ENCODE data around the gene PHLPP2. TPM values are rescaled to one million over a fixed set of nuclear protein-coding genes. Genes with fewer than 3 reads are reported as not detected.
"Not testable (repeated sequence)": the region's sequence is repeated elsewhere in the genome, so short reads cannot be mapped to it uniquely, and the experiment has no call there.

Gene PHLPP2
- total RNA-seq, 1 experiment from 2014 or later, result 4.4 TPM

DNA sequence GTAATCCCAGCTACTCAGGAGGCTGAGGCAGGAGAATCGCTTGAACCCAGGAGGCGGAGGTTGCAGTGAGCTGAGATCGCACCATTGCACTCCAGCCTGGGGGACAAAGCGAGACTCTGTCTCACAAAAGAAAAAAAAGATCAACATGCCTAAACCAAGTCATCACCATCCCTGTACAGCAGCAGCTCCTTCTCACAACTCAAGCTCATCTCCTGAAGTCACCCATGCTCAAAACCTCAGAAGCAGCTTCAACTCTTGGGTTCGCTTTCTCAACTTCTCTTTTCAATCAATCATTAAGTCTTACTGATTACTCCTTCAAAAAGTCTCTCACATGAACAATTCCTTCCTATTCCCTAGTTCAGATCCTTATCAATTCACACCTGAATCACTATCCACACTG is 31.3 kb downstream of the PHLPP2 start:
- Histone ChIP-seq H2AFZ (ENCODE audit: low read length) (no peak overlapping the region), H3K4me1 (ENCODE audit: insufficient read depth, low read length) (no peaks in the 10 kb centered on the region), H3F3A (ENCODE audit: low read length, unreplicated experiment) (no peaks in the 10 kb centered on the region), H3K79me2 (ENCODE audit: low read length) (no peaks in the 10 kb centered on the region), H3K36me3 (ENCODE audit: low read depth, low read length) (no peaks in the 10 kb centered on the region; the same call in 1 of the 2 replicates), H3K9me3 (ENCODE audit: low read length) (no peaks in the 10 kb centered on the region), H3K9me2 (replicated peaks; ENCODE audit: low read length) (no peaks in the 10 kb centered on the region), H3K9ac (ENCODE audit: low read length) (no peak overlapping the region), H3K27me3 (ENCODE audit: low read length) (no peaks in the 10 kb centered on the region), H3K27ac (ENCODE audit: low read length) (no peak overlapping the region), H3K4me2 (ENCODE audit: low read length) (no peak overlapping the region), H4K20me1 (ENCODE audit: low read length) (no peaks in the 10 kb centered on the region), H3K4me3 (ENCODE audit: low read length) (no peak overlapping the region)
- POLR2A ChIA-PET (ENCODE audit: unreplicated experiment), result no interaction called here
- no peak for TF ChIP-seq EZH2 (IDR thresholded peaks at IDR 0.05; ENCODE audit: low read length, unreplicated experiment)
- no peak for TF ChIP-seq EZH2phosphoT487 (IDR thresholded peaks at IDR 0.05; ENCODE audit: borderline replicate concordance, low read length)
- TF ChIP-seq, protein P1, sequence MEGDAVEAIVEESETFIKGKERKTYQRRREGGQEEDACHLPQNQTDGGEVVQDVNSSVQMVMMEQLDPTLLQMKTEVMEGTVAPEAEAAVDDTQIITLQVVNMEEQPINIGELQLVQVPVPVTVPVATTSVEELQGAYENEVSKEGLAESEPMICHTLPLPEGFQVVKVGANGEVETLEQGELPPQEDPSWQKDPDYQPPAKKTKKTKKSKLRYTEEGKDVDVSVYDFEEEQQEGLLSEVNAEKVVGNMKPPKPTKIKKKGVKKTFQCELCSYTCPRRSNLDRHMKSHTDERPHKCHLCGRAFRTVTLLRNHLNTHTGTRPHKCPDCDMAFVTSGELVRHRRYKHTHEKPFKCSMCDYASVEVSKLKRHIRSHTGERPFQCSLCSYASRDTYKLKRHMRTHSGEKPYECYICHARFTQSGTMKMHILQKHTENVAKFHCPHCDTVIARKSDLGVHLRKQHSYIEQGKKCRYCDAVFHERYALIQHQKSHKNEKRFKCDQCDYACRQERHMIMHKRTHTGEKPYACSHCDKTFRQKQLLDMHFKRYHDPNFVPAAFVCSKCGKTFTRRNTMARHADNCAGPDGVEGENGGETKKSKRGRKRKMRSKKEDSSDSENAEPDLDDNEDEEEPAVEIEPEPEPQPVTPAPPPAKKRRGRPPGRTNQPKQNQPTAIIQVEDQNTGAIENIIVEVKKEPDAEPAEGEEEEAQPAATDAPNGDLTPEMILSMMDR (conservative IDR thresholded peaks at IDR 0.05; ENCODE audit: low read depth, low read length), result no peak
- CTCF ChIA-PET, result no interaction called here
- ATAC-seq (no peak), DNase-seq (no peak)
- intact Hi-C loops (cut with micrococcal nuclease), result no loop called here
- BruUV-seq (replicated peaks), result no TSS peak

DNA sequence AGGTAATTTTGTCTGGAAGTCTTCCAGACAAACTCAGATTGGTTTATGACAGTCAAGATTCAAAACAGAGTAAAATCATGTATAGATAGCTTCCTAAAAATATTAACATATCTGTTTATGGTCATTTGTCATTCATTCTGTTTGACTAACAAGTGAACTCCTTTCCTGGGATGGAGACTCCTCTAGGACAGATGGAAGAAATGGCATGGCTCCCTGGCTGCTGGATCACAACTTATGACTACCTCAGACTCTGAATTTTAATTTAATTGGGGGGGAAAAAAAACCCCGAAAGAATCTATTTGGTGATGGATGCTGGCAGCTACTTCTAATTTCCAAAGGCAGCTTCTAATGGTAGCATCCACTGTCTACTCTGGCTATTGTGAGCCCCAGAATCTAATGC is 34.6 kb downstream of the PHLPP2 start:
- no peaks in the 10 kb centered on the region for H3K27me3 ChIP-seq (ENCODE audit: low read length)
- H3K4me2 ChIP-seq (ENCODE audit: low read length), result no peak overlapping the region
- no peaks in the 10 kb centered on the region for H3K79me2 ChIP-seq (ENCODE audit: low read length)
- no peaks in the 10 kb centered on the region for H3F3A ChIP-seq (ENCODE audit: low read length, unreplicated experiment)
- ChIA-PET CTCF (no interaction called here), POLR2A (ENCODE audit: unreplicated experiment) (no interaction called here)
- no peaks in the 10 kb centered on the region for H3K4me1 ChIP-seq (ENCODE audit: insufficient read depth, low read length)
- no peak overlapping the region for H3K9ac ChIP-seq (ENCODE audit: low read length)
- H3K36me3 ChIP-seq (ENCODE audit: low read depth, low read length), result peaks cover 6% of the 10 kb centered on the region; the same call in 1 of the 2 replicates
- intact Hi-C loops (cut with micrococcal nuclease), result no loop called here
- H4K20me1 ChIP-seq (ENCODE audit: low read length), result no peaks in the 10 kb centered on the region
- H3K9me2 ChIP-seq (replicated peaks; ENCODE audit: low read length), result no peaks in the 10 kb centered on the region
- no peaks in the 10 kb centered on the region for H3K9me3 ChIP-seq (ENCODE audit: low read length)
- no peak overlapping the region for H3K4me3 ChIP-seq (ENCODE audit: low read length)
- no TSS peak for BruUV-seq (replicated peaks)
- DNase-seq (no peak), ATAC-seq (no peak)
- no peak for TF ChIP-seq EZH2phosphoT487 (IDR thresholded peaks at IDR 0.05; ENCODE audit: borderline replicate concordance, low read length)
- no peak for TF ChIP-seq EZH2 (IDR thresholded peaks at IDR 0.05; ENCODE audit: low read length, unreplicated experiment)
- TF ChIP-seq, protein P1 (conservative IDR thresholded peaks at IDR 0.05; ENCODE audit: low read depth, low read length), result no peak
- H2AFZ ChIP-seq (ENCODE audit: low read length), result no peak overlapping the region
- H3K27ac ChIP-seq (ENCODE audit: low read length), result no peak overlapping the region

DNA sequence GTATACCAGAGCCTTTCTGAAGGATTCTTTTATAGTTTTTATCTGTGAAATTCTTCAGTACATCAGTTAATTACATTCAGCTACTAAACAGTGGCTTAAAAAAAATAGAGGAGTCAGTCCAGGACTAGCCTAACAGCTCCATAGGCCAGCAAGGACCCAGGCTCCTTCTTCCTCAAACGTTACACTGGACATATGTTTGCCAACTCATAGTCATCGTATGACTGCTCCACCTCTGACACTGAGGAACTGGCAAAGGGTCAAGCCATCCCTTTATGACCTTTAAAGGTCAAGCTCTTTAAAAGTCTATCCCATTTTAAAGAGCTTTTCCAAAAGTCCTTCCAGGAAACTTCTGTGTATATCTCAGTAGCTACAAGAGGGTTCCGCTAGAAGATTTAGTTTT is 36.6 kb downstream of the PHLPP2 start:
- no peaks in the 10 kb centered on the region for H3F3A ChIP-seq (ENCODE audit: low read length, unreplicated experiment)
- intact Hi-C loops (cut with micrococcal nuclease), result no loop called here
- H3K9ac ChIP-seq (ENCODE audit: low read length), result no peak overlapping the region
- no peaks in the 10 kb centered on the region for H4K20me1 ChIP-seq (ENCODE audit: low read length)
- H3K9me3 ChIP-seq (ENCODE audit: low read length), result no peaks in the 10 kb centered on the region
- H3K9me2 ChIP-seq (replicated peaks; ENCODE audit: low read length), result no peaks in the 10 kb centered on the region
- BruUV-seq (replicated peaks), result no TSS peak
- H3K4me3 ChIP-seq (ENCODE audit: low read length), result no peak overlapping the region
- TF ChIP-seq EZH2 (IDR thresholded peaks at IDR 0.05; ENCODE audit: low read length, unreplicated experiment), result no peak
- no peaks in the 10 kb centered on the region for H3K4me1 ChIP-seq (ENCODE audit: insufficient read depth, low read length)
- H3K79me2 ChIP-seq (ENCODE audit: low read length), result no peaks in the 10 kb centered on the region
- no peaks in the 10 kb centered on the region for H3K27me3 ChIP-seq (ENCODE audit: low read length)
- DNase-seq, result no peak
- no peak overlapping the region for H3K27ac ChIP-seq (ENCODE audit: low read length)
- no peak for ATAC-seq
- no peak overlapping the region for H2AFZ ChIP-seq (ENCODE audit: low read length)
- ChIA-PET CTCF (no interaction called here), POLR2A (ENCODE audit: unreplicated experiment) (no interaction called here)
- H3K4me2 ChIP-seq (ENCODE audit: low read length), result no peak overlapping the region
- peaks cover 9% of the 10 kb centered on the region; the same call in 1 of the 2 replicates for H3K36me3 ChIP-seq (ENCODE audit: low read depth, low read length)

DNA sequence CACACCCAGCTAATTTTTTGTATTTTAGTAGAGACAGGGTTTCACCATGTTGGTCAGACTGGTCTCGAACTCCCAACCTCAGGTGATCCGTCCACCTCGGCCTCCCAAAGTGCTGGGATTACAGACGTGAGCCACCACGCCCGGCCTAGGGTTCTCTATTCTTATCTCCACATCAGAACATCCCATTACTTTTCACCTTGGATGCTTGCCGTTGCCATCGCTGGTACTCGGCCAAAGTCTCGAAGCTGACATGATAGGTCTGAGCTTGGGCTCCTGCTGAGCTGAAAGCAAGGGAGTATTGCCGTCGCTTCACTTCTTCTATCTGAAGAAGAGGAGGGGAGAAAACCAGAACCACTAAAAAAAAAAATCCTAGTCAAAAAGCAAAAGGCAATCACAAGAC is 40.2 kb downstream of the PHLPP2 start:
- DNase-seq; H3K4me3 ChIP-seq (ENCODE audit: low read length); H3K27me3 ChIP-seq (ENCODE audit: low read length); H3K4me2 ChIP-seq (ENCODE audit: low read length); H2AFZ ChIP-seq (ENCODE audit: low read length); H3K4me1 ChIP-seq (ENCODE audit: insufficient read depth, low read length); ATAC-seq; H3K9me3 ChIP-seq (ENCODE audit: low read length); H3K27ac ChIP-seq (ENCODE audit: low read length); H3F3A ChIP-seq (ENCODE audit: low read length, unreplicated experiment); POLR2A ChIA-PET (ENCODE audit: unreplicated experiment); H4K20me1 ChIP-seq (ENCODE audit: low read length); H3K36me3 ChIP-seq (ENCODE audit: low read depth, low read length); H3K79me2 ChIP-seq (ENCODE audit: low read length); intact Hi-C loops (cut with micrococcal nuclease); CTCF ChIA-PET; BruUV-seq (replicated peaks); H3K9me2 ChIP-seq (replicated peaks; ENCODE audit: low read length); H3K9ac ChIP-seq (ENCODE audit: low read length): not testable (repeated sequence)
